ENCODE measurements around the gene PLPP1. TPM values are rescaled to one million over a fixed set of nuclear protein-coding genes. Genes with fewer than 3 reads are reported as not detected.

Gene PLPP1
- total and polyA plus RNA-seq, 8 donors: 56.2 to 93.6 (median 85.1) TPM

GRCh38 chr5:55471468-55471867 lies 63.3 kb downstream of the PLPP1 start:
- Histone ChIP-seq H3K4me3 (no peak overlapping the region), H3K27me3 (no peaks in the 10 kb centered on the region), H3K9me3 (no peaks in the 10 kb centered on the region), H3K36me3 (no peaks in the 10 kb centered on the region), H3K4me1 (peaks cover 0 to 9% of the 10 kb centered on the region in 2 donors), H3K27ac (no peak overlapping the region)
- intact Hi-C loops (cut with DNase I): no loop called here
- ATAC-seq (no peak), DNase-seq (no peak)
- no peak for TF ChIP-seq CTCF (IDR thresholded peaks at IDR 0.05)

GRCh38 chr5:55470282-55470681 lies 64.5 kb downstream of the PLPP1 start:
- Histone ChIP-seq H3K36me3 (no peaks in the 10 kb centered on the region), H3K9me3 (no peaks in the 10 kb centered on the region), H3K4me3 (no peak overlapping the region), H3K27me3 (no peaks in the 10 kb centered on the region), H3K27ac (no peak overlapping the region), H3K4me1 (peaks cover 0 to 9% of the 10 kb centered on the region in 2 donors)
- DNase-seq (no peak), ATAC-seq (no peak)
- intact Hi-C loops (cut with DNase I): no loop called here
- TF ChIP-seq CTCF (IDR thresholded peaks at IDR 0.05): no peak

GRCh38 chr5:55469839-55470238 lies 64.9 kb downstream of the PLPP1 start:
- H3K27me3 ChIP-seq: no peaks in the 10 kb centered on the region
- intact Hi-C loops (cut with DNase I): no loop called here
- H3K4me1 ChIP-seq: peaks cover 0 to 9% of the 10 kb centered on the region in 2 donors
- H3K27ac ChIP-seq: no peak overlapping the region
- H3K4me3 ChIP-seq: no peak overlapping the region
- H3K36me3 ChIP-seq: no peaks in the 10 kb centered on the region
- no peak for TF ChIP-seq CTCF (IDR thresholded peaks at IDR 0.05)
- no peaks in the 10 kb centered on the region for H3K9me3 ChIP-seq
- no peak for ATAC-seq
- DNase-seq: no peak

GRCh38 chr5:55467862-55468551 lies 66.8 kb downstream of the PLPP1 start:
- Histone ChIP-seq H3K4me3 (no peak overlapping the region), H3K27me3 (no peaks in the 10 kb centered on the region), H3K27ac (no peak overlapping the region)

GRCh38 chr5:55463613-55464012 lies 71.2 kb downstream of the PLPP1 start:
- H3K36me3 ChIP-seq: peaks cover 0 to 9% of the 10 kb centered on the region in 2 donors
- H3K27ac ChIP-seq: no peak overlapping the region
- H3K4me1 ChIP-seq: peaks cover 0 to 9% of the 10 kb centered on the region in 2 donors
- no peak for DNase-seq
- no peak overlapping the region for H3K4me3 ChIP-seq
- no peaks in the 10 kb centered on the region for H3K9me3 ChIP-seq
- no peak for TF ChIP-seq CTCF (IDR thresholded peaks at IDR 0.05)
- ATAC-seq: no peak
- intact Hi-C loops (cut with DNase I): no loop called here
- no peaks in the 10 kb centered on the region for H3K27me3 ChIP-seq

More at GRCh38 chr5:55467862-55468551, 66.8 kb downstream of the PLPP1 start:
- Histone ChIP-seq H3K36me3 (peaks cover 0 to 4% of the 10 kb centered on the region in 2 donors), H3K9me3 (no peaks in the 10 kb centered on the region), H3K4me1 (peaks cover 0 to 9% of the 10 kb centered on the region in 2 donors)
- ATAC-seq (no peak), DNase-seq (peak in 1 of 4 donors; percentile 7)
- intact Hi-C loops (cut with DNase I): no loop called here
- no peak for TF ChIP-seq CTCF (IDR thresholded peaks at IDR 0.05)

Data from left lung (tissue), 10 donors.